ENCODE data around the gene VCAM1. TPM values are rescaled to one million over a fixed set of nuclear protein-coding genes. Genes with fewer than 3 reads are reported as not detected.

VCAM1 gene
- total RNA-seq, 1 experiment from 2014 or later, result 0.07 TPM

DNA sequence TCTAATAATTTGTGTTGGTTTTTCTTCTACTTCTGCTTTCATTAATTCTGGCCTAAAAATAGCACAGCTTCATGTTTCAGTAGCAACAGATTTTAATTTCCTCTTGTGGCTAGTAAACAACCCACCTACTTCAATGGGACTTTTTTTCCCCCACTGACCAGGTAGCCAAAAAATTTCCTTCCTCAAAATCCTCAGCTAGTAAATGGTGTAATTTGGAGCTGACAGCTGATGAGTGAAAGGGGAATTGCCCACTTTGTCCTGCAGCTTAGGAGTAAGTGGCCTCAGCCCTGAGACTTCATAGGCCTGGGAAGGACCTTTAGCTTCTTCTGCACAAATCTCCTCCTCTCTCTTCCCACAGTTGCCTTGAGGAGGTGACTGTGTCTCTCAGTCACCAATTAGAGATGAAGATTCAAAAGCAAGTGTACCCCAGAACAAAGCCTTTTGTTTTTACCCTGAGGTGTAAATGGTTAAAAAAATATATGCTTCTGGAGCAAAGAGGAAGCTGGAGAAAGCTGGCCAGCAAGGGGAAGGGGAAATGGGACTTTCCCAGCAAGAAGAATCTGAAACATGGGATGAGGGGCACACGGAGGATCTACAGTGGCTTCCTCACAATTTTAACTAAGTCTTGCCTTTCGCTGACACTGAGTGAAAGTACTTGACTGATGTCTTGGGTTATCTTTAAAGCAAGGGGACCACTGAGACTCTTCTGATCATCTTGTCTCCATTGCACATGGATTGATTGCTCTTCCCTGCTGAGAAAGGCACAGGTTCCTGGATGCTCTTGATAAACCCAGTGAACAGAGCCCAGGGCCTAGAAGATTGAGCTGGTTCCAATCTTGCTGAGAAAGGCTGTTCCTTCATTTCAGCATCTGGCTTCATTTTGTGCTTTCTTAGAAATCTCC lies 35.8 kb upstream of the VCAM1 start:
- Histone ChIP-seq H2BK12ac (ENCODE audit: insufficient read length, low read depth, low read length) (no peak overlapping the region), H3K79me1 (ENCODE audit: insufficient read depth, low read depth, low read length, poor library complexity, severe bottlenecking) (no peaks in the 10 kb centered on the region), H4K20me1 (ENCODE audit: control insufficient read depth, insufficient read depth, insufficient read length) (no peaks in the 10 kb centered on the region), H3K56ac (ENCODE audit: insufficient read length, low read depth, low read length) (no peak overlapping the region), H2AK5ac (ENCODE audit: insufficient read length, low read length) (no peak overlapping the region), H3K23me2 (ENCODE audit: insufficient read length, low read depth, low read length, poor library complexity, severe bottlenecking) (no peaks in the 10 kb centered on the region), H3T11ph (ENCODE audit: low read length) (no peak overlapping the region), H3K23ac (ENCODE audit: insufficient read length, low read depth, low read length) (no peak overlapping the region), H3K4me2 (ENCODE audit: insufficient read depth, insufficient read length, low read length) (no peak overlapping the region), H4K91ac (ENCODE audit: insufficient read length, low read depth, low read length) (peak overlapping the region; percentile 42), H2BK5ac (ENCODE audit: insufficient read length, low read length) (no peak overlapping the region), H3K9ac (ENCODE audit: extremely low read depth, insufficient read length, low read length) (no peak overlapping the region), H4K8ac (replicated peaks; ENCODE audit: insufficient read length, low read depth, low read length) (no peak overlapping the region), H3K4me1 (ENCODE audit: insufficient read depth, low read length) (no peaks in the 10 kb centered on the region), H2BK20ac (ENCODE audit: low read depth, low read length, poor library complexity, severe bottlenecking) (no peak overlapping the region), H2BK120ac (ENCODE audit: low read depth, low read length, poor library complexity, severe bottlenecking) (no peak overlapping the region), H2BK15ac (ENCODE audit: low read depth, low read length) (no peak overlapping the region), H3K27me3 (ENCODE audit: insufficient read depth, low read length) (no peaks in the 10 kb centered on the region), H4K5ac (ENCODE audit: insufficient read length, low read depth, low read length) (no peak overlapping the region), H3K4ac (ENCODE audit: low read depth, low read length) (no peak overlapping the region), H2AFZ (ENCODE audit: low read length) (no peak overlapping the region), H3K27ac (ENCODE audit: insufficient read length, low read depth, low read length) (no peak overlapping the region), H3K79me2 (ENCODE audit: insufficient read depth, low read length) (no peaks in the 10 kb centered on the region), H3K9me3 (ENCODE audit: control insufficient read depth, low read depth, low read length) (no peaks in the 10 kb centered on the region), H3K14ac (ENCODE audit: insufficient read depth, low read length) (no peak overlapping the region), H3K18ac (ENCODE audit: insufficient read length, low read depth, low read length) (no peak overlapping the region)
- TF ChIP-seq, protein P1, sequence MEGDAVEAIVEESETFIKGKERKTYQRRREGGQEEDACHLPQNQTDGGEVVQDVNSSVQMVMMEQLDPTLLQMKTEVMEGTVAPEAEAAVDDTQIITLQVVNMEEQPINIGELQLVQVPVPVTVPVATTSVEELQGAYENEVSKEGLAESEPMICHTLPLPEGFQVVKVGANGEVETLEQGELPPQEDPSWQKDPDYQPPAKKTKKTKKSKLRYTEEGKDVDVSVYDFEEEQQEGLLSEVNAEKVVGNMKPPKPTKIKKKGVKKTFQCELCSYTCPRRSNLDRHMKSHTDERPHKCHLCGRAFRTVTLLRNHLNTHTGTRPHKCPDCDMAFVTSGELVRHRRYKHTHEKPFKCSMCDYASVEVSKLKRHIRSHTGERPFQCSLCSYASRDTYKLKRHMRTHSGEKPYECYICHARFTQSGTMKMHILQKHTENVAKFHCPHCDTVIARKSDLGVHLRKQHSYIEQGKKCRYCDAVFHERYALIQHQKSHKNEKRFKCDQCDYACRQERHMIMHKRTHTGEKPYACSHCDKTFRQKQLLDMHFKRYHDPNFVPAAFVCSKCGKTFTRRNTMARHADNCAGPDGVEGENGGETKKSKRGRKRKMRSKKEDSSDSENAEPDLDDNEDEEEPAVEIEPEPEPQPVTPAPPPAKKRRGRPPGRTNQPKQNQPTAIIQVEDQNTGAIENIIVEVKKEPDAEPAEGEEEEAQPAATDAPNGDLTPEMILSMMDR (conservative IDR thresholded peaks at IDR 0.05), result no peak
- Mint-ChIP-seq H3K4me1 (no peaks in the 10 kb centered on the region), H3K9me3 (peaks cover 2 to 7% of the 10 kb centered on the region in 2 experiments; a peak in 3 of 5 replicates), H3K27ac (no peak overlapping the region), H3K36me3 (ENCODE audit: insufficient read depth in 1 of 3, low read depth in 3 of 3) (no peaks in the 10 kb centered on the region; a peak in 1 of 7 replicates), H3K4me3 (no peak overlapping the region), H3K27me3 (ENCODE audit: low read depth) (no peaks in the 10 kb centered on the region)
- no CpG with 5 or more reads among the region's 2 CpGs for WGBS (ENCODE audit: extremely low coverage, insufficient read length, low lambda C conversion rate)
- no peak for DNase-seq
